GM23338 (cell line): ENCODE results near the gene SF3B4.

Experiments
- CREB1 ChIP-seq: fragments of 250-450 bp; sonication (Bioruptor Pico); IDR thresholded peaks from 2 replicates; pipeline ENCODE4 v1.5.0; 2020; ENCODE audit warnings: low read depth, mild to moderate bottlenecking, moderate library complexity
- CTCF ChIP-seq, 2 experiments: fragments of 200-600 bp in 1 of 2; sonication (generic) in 1 of 2; conservative IDR thresholded peaks; 2 replicates each; pipeline versions ENCODE4 v1.5.1 to v1.6.1; 2016 to 2017; ENCODE audit warnings: antibody characterized with exemption in 2 of 2, low read depth in 2 of 2, mild to moderate bottlenecking in 2 of 2, moderate library complexity in 1 of 2
- EZH2 ChIP-seq: fragments of 200-600 bp; sonication (generic); IDR thresholded peaks from one replicate; pipeline ENCODE4 v1.8.0; 2017; ENCODE audit warnings: antibody characterized with exemption, mild to moderate bottlenecking, low read depth; ENCODE audit not compliant: unreplicated experiment
- EZH2phosphoT487 ChIP-seq: fragments of 200-600 bp; sonication (generic); IDR thresholded peaks from one replicate; pipeline ENCODE4 v1.8.1; 2018; ENCODE audit warnings: antibody characterized with exemption; ENCODE audit not compliant: unreplicated experiment
- JUNB ChIP-seq: IDR thresholded peaks from one replicate; pipeline ENCODE4 v1.6.1; 2016; ENCODE audit warnings: antibody characterized with exemption; ENCODE audit not compliant: unreplicated experiment
- POLR2AphosphoS5 ChIP-seq: IDR thresholded peaks from 2 replicates; pipeline ENCODE4 v1.6.1; 2016; ENCODE audit warnings: antibody characterized with exemption, low read depth
- REST ChIP-seq: IDR thresholded peaks from one replicate; pipeline ENCODE4 v1.6.1; 2018; ENCODE audit warnings: antibody characterized with exemption; ENCODE audit not compliant: unreplicated experiment
- ZNF114 ChIP-seq: fragments of 250-450 bp; sonication (Bioruptor Pico); IDR thresholded peaks from 2 replicates; pipeline ENCODE4 v1.5.0; 2020; ENCODE audit warnings: mild to moderate bottlenecking, moderate library complexity
- ZNF462 ChIP-seq: fragments of 250-450 bp; sonication (Bioruptor Pico); IDR thresholded peaks from 2 replicates; pipeline ENCODE4 v1.5.0; 2020; ENCODE audit warnings: mild to moderate bottlenecking, moderate library complexity

- TF ChIP-seq POLR2AphosphoS5 (no peak), CTCF (conservative IDR thresholded peaks at IDR 0.05; ENCODE audit: low read depth in 2 of 2) (no peak), EZH2 (no peak), REST (no peak), EZH2phosphoT487 (no peak), ZNF462 (CRISPR knock-in tag) (no peak), CREB1 (no peak), ZNF114 (CRISPR knock-in tag) (no peak), JUNB (no peak)
These were observed 13.1 kb downstream of the SF3B4 start for GRCh38 chr1:149914545-149914944.
